Activated T-cell treated with anti-CD3 and anti-CD28 coated beads, Interleukin-2, amount 50 U/mL, for 72 hours (primary cell): Measurements from ENCODE around the gene LTC4S. TPM values are rescaled to one million over a fixed set of nuclear protein-coding genes. Genes with fewer than 3 reads are reported as not detected.

Experiments
- ATAC-seq, 2 donors: fragments of 150-1000 bp; cut with Tn5 transposase; replicated peaks in 1 of 2; 2 replicates each; pipeline ENCODE4 v1.10.0; 2021; ENCODE audit warnings: moderate library complexity in 2 of 2, mild to moderate bottlenecking in 1 of 2
- DNase-seq, 2 donors: peaks; one replicate each; pipeline ENCODE4 v3.0.0; 2021 to 2022; ENCODE audit warnings: mixed read lengths in 1 of 2
- H3K27ac Mint-ChIP-seq: one replicate; pipeline ENCODE4 v1.8.0; 2022; ENCODE audit warnings: mild to moderate bottlenecking, moderate library complexity, mixed read lengths
- H3K27me3 Mint-ChIP-seq: one replicate; pipeline ENCODE4 v1.8.0; 2022; ENCODE audit warnings: low read depth, mixed read lengths
- H3K36me3 Mint-ChIP-seq, 2 donors: one replicate each; pipeline ENCODE4 v1.8.0; 2022; ENCODE audit warnings: mixed read lengths in 2 of 2, mild to moderate bottlenecking in 1 of 2; ENCODE audit not compliant: insufficient read depth in 2 of 2
- H3K4me1 Mint-ChIP-seq: one replicate; pipeline ENCODE4 v1.8.0; 2022; ENCODE audit warnings: low read depth, mixed read lengths
- H3K4me3 Mint-ChIP-seq, 2 donors: one replicate each; pipeline ENCODE4 v1.8.0; 2022; ENCODE audit warnings: mild to moderate bottlenecking in 2 of 2, mixed read lengths in 2 of 2, moderate library complexity in 2 of 2
- H3K9me3 Mint-ChIP-seq, 2 donors: one replicate each; pipeline ENCODE4 v1.8.0; 2022; ENCODE audit warnings: mixed read lengths in 2 of 2
- total RNA-seq, 2 donors: library from RNA; stranded (reverse); gene quantifications; one replicate each; pipeline ENCODE4 v1.2.3, GENCODE V29; 2022

Gene LTC4S
- total RNA-seq, 2 donors from 2014 or later: 1.5 TPM

- H3K27ac Mint-ChIP-seq: peak overlapping the region; percentile 66
- no peak overlapping the region for H3K4me3 Mint-ChIP-seq
- ATAC-seq (peak in 1 of 2 donors; percentile 29), DNase-seq (peak; percentile 44 to 45)
- H3K36me3 Mint-ChIP-seq: peaks cover 0 to 9% of the 10 kb centered on the region in 2 donors
- H3K9me3 Mint-ChIP-seq: no peaks in the 10 kb centered on the region
- no peaks in the 10 kb centered on the region for H3K27me3 Mint-ChIP-seq
- H3K4me1 Mint-ChIP-seq: peaks cover 82% of the 10 kb centered on the region
Observed at GRCh38 chr5:179763215-179763945, 30.4 kb upstream of the LTC4S start.

DNA sequence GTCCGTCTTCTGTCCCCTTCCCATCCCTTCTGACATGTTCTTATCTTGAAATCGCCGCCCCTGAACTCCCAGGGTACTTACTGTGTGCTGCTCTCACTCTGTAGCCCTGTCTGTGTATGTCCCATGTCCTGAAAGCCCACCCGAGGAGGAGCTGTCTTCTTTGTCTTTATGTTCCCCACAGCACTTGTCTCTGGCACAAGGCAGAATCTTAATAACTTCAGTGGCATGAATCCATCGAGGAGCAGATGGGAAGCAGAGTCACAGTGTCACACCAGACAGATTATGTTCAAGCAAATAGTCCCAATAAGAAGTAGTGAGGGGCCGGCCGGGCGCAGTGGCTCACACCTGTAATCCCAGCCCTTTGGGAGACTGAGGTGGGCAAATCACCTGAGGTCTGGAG lies 29.7 kb upstream of the LTC4S start:
- Mint-ChIP-seq H3K27me3 (no peaks in the 10 kb centered on the region), H3K27ac (no peak overlapping the region), H3K36me3 (peaks cover 0 to 14% of the 10 kb centered on the region in 2 donors), H3K4me3 (no peak overlapping the region), H3K9me3 (no peaks in the 10 kb centered on the region), H3K4me1 (peaks cover 82% of the 10 kb centered on the region)
- DNase-seq: no peak
- ATAC-seq: no peak

DNA sequence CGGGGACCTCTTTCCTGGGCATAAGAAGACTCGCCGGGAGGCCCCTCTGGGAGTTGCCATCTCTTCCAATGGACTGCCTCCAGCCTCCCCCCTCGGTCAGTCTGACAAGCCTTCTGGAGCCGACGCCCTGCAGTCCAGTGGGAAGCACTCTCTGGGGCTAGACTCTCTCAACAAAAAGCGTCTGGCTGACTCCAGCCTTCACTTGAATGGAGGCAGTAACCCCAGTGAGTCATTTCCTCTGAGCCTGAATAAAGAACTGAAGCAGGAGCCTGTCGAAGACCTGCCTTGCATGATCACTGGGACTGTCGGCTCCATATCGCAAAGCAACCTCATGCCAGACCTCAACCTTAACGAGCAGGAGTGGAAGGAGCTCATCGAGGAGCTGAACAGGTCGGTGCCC lies 28.4 kb upstream of the LTC4S start:
- ATAC-seq: no peak
- no peak for DNase-seq
- Mint-ChIP-seq H3K4me3 (peak overlapping the region in 1 of 2 donors; percentile 11), H3K27ac (no peak overlapping the region), H3K36me3 (peaks cover 5 to 21% of the 10 kb centered on the region in 2 donors), H3K9me3 (no peaks in the 10 kb centered on the region), H3K27me3 (no peaks in the 10 kb centered on the region), H3K4me1 (peaks cover 72% of the 10 kb centered on the region)

DNA sequence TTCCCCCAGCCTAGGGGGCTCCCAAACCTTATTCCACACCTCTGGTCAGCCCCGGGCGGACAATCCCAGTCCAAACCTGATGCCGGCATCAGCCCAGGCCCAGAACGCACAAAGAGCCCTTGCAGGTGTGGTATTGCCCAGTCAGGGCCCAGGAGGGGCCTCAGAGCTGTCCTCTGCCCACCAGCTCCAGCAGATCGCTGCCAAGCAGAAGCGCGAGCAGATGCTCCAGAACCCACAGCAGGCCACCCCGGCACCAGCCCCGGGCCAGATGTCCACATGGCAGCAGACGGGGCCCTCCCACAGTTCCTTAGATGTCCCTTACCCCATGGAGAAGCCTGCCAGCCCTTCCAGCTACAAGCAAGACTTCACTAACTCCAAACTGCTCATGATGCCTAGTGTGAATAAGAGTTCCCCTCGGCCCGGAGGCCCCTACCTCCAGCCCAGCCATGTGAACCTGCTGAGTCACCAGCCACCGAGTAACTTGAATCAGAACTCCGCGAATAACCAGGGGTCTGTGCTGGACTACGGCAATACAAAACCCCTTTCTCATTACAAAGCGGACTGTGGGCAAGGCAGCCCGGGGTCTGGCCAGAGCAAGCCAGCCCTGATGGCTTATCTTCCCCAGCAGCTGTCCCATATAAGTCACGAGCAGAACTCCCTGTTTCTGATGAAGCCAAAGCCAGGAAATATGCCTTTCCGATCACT lies 27.6 kb upstream of the LTC4S start:
- no peaks in the 10 kb centered on the region for H3K27me3 Mint-ChIP-seq
- no peaks in the 10 kb centered on the region for H3K9me3 Mint-ChIP-seq
- peak overlapping the region; percentile 29 for H3K27ac Mint-ChIP-seq
- H3K4me1 Mint-ChIP-seq: peaks cover 66% of the 10 kb centered on the region
- ATAC-seq (no peak), DNase-seq (no peak)
- H3K36me3 Mint-ChIP-seq: peaks cover 5 to 22% of the 10 kb centered on the region in 2 donors
- H3K4me3 Mint-ChIP-seq: no peak overlapping the region

- DNase-seq: no peak
- Mint-ChIP-seq H3K27me3 (no peaks in the 10 kb centered on the region), H3K36me3 (peaks cover 5 to 22% of the 10 kb centered on the region in 2 donors), H3K27ac (no peak overlapping the region), H3K9me3 (no peaks in the 10 kb centered on the region), H3K4me3 (no peak overlapping the region), H3K4me1 (peaks cover 60% of the 10 kb centered on the region)
- ATAC-seq: no peak
Observed at GRCh38 chr5:179766726-179767455, 26.9 kb upstream of the LTC4S start.

GRCh38 chr5:179767496-179768100 lies 26.2 kb upstream of the LTC4S start:
- no peak for DNase-seq
- Mint-ChIP-seq H3K27me3 (no peaks in the 10 kb centered on the region), H3K36me3 (peaks cover 5 to 22% of the 10 kb centered on the region in 2 donors), H3K9me3 (no peaks in the 10 kb centered on the region), H3K4me1 (peaks cover 53% of the 10 kb centered on the region), H3K4me3 (no peak overlapping the region), H3K27ac (no peak overlapping the region)
- no peak for ATAC-seq

DNA sequence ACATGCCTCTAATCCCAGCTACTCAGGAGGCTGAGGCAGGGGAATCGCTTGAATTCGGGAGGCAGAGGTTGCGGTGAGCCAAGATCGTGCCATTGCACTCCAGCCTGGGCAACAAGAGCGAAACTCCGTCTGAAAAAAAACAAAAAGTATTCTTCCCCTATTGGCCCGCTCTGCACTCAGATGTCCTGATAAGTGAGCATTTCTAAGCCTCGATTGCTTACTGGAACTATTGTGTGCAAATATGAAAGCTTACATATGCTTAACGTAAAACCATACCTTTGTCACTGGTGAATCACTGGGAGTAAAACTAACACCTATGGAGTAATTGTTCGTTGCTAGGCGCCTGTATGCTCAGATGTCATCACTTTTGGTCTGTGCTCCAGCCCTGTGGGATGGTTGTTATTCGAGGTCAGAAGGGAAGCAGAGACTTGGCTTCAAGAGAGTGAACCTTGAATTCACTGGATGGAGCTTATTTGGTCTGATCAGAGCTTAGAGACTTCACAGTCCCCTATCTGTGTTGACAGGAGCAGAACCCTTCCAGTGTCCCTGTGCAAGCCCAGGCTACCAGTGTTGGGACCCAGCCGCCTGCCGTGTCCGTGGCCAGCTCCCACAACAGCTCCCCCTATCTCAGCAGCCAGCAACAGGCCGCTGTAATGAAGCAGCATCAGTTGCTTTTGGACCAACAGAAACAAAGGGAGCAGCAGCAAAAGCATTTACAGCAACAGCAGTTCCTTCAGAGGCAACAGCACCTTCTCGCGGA lies 25.3 kb upstream of the LTC4S start:
- Mint-ChIP-seq H3K36me3 (peaks cover 5 to 27% of the 10 kb centered on the region in 2 donors), H3K27ac (peak overlapping the region; percentile 22), H3K4me1 (peaks cover 43% of the 10 kb centered on the region), H3K9me3 (no peaks in the 10 kb centered on the region), H3K27me3 (no peaks in the 10 kb centered on the region), H3K4me3 (peak overlapping the region in 1 of 2 donors; percentile 1)
- ATAC-seq (peak; percentile 87 to 89), DNase-seq (peak in 1 of 2 donors; percentile 26)

DNA sequence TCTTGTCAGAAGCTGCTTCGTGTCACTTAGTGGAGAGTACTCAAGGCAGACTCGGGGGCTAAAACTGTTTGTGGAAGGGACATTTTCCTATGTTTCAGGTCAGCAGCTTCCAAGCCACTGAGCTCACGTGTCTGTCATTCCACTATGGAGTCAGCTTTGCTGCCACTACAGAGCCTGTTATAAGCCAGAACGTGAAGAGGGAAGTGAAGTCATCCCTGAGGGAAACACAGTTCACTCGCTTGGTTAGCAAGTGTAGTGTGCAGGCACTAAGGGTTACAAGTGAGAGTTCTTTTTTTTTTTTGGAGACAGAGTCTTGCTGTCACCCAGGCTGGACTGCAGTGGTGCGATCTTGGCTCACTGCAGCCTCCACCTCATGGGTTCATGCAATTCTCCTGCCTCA lies 24.5 kb upstream of the LTC4S start:
- Mint-ChIP-seq H3K27me3 (no peaks in the 10 kb centered on the region), H3K27ac (no peak overlapping the region), H3K4me3 (no peak overlapping the region), H3K36me3 (peaks cover 5 to 32% of the 10 kb centered on the region in 2 donors), H3K4me1 (peaks cover 40% of the 10 kb centered on the region), H3K9me3 (no peaks in the 10 kb centered on the region)
- no peak for DNase-seq
- no peak for ATAC-seq

- Mint-ChIP-seq H3K9me3 (no peaks in the 10 kb centered on the region), H3K27ac (no peak overlapping the region), H3K27me3 (no peaks in the 10 kb centered on the region), H3K36me3 (peaks cover 5 to 35% of the 10 kb centered on the region in 2 donors), H3K4me1 (peaks cover 36% of the 10 kb centered on the region), H3K4me3 (no peak overlapping the region)
- DNase-seq: no peak
- no peak for ATAC-seq
Observed at GRCh38 chr5:179769796-179770195, 24.0 kb upstream of the LTC4S start.

GRCh38 chr5:179771311-179771895 lies 22.4 kb upstream of the LTC4S start:
- H3K36me3 Mint-ChIP-seq: peaks cover 5 to 28% of the 10 kb centered on the region in 2 donors
- ATAC-seq: no peak
- H3K27me3 Mint-ChIP-seq: no peaks in the 10 kb centered on the region

DNA sequence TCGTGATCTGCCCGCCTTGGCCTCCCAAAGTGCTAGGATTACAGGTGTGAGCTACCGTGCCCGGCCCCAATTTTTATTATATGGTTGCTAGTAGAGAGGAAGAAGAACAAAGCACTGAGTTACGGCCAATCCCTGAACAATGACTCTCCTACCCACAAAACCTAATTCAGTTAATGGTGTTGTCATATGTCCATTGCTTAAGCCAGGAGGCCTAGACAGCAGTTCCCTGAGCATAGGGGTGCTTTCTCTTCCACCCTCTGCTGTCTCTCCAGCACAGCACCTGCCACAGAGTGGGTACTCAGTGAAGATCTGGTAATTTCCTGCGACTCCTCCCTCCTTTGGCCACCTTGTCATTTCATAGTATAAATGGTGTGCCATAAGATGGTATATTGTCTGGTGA lies 21.4 kb upstream of the LTC4S start:
- H3K9me3 Mint-ChIP-seq: no peaks in the 10 kb centered on the region
- peaks cover 5 to 31% of the 10 kb centered on the region in 2 donors for H3K36me3 Mint-ChIP-seq
- ATAC-seq: no peak
- no peak overlapping the region for H3K27ac Mint-ChIP-seq
- peaks cover 19% of the 10 kb centered on the region for H3K4me1 Mint-ChIP-seq
- DNase-seq: no peak
- H3K27me3 Mint-ChIP-seq: no peaks in the 10 kb centered on the region
- no peak overlapping the region for H3K4me3 Mint-ChIP-seq

More at GRCh38 chr5:179771311-179771895, 22.4 kb upstream of the LTC4S start:
- DNase-seq: no peak
- Mint-ChIP-seq H3K4me1 (peaks cover 20% of the 10 kb centered on the region), H3K27ac (no peak overlapping the region), H3K4me3 (no peak overlapping the region), H3K9me3 (no peaks in the 10 kb centered on the region)

GRCh38 chr5:179773686-179774040 lies 20.1 kb upstream of the LTC4S start:
- no peak for ATAC-seq
- DNase-seq: no peak
- H3K27me3 Mint-ChIP-seq: no peaks in the 10 kb centered on the region
- no peak overlapping the region for H3K27ac Mint-ChIP-seq
- H3K9me3 Mint-ChIP-seq: no peaks in the 10 kb centered on the region
- H3K4me1 Mint-ChIP-seq: peaks cover 7% of the 10 kb centered on the region
- H3K36me3 Mint-ChIP-seq: peaks cover 10 to 37% of the 10 kb centered on the region in 2 donors
- H3K4me3 Mint-ChIP-seq: no peak overlapping the region
